Adipocyte (in vitro differentiated cells): Measurements from ENCODE around the gene OPCML.

Source experiments
- DNase-seq: peaks from one replicate; pipeline ENCODE4 v3.0.0-alpha.2; 2015; ENCODE audit warnings: low read depth
- H3K27me3 ChIP-seq: replicated peaks from 2 replicates; pipeline ENCODE4 v1.7.0; 2013; ENCODE audit warnings: mild to moderate bottlenecking, low read length, moderate library complexity; ENCODE audit not compliant: control insufficient read depth, insufficient read depth
- H3K36me3 ChIP-seq: 2 replicates; pipeline ENCODE4 v1.7.0; 2013; ENCODE audit warnings: low read length, mild to moderate bottlenecking, moderate library complexity; ENCODE audit not compliant: control insufficient read depth, insufficient read depth, severe bottlenecking
- H3K4me1 ChIP-seq: 2 replicates; pipeline ENCODE4 v1.7.0; 2013; ENCODE audit warnings: mild to moderate bottlenecking, low read length, moderate library complexity; ENCODE audit not compliant: control insufficient read depth, insufficient read depth
- H3K4me3 ChIP-seq: 2 replicates; pipeline ENCODE4 v1.7.0; 2013; ENCODE audit warnings: mild to moderate bottlenecking, low read length, moderate library complexity
- H3K9ac ChIP-seq: 2 replicates; pipeline ENCODE4 v1.7.0; 2013; ENCODE audit warnings: mild to moderate bottlenecking, low read length, moderate library complexity
- H3K9me3 ChIP-seq: 2 replicates; pipeline ENCODE4 v1.7.0; 2013; ENCODE audit warnings: mild to moderate bottlenecking, low read length, moderate library complexity; ENCODE audit not compliant: control insufficient read depth

The OPCML gene

DNA sequence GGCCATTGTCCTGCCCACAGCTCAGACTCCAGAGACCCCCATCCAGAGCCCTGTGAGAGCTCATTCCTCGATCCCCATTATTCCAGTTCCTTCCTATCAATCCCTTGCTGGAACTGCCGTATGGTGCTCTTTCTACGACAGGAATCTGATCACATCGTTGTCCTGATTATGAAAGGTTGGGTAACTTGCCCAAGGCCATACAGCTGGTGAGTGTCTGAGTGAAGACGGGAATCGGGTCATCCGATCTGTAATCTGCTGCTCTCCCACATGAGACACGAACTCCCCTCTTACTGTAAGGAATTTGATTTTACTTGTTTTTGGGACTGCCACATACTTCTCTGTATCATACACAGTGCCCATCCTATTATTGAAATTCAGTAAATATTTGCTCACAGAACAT, 149.1 kb downstream of the OPCML start:
- no peak for DNase-seq
- Histone ChIP-seq H3K9ac (no peak overlapping the region), H3K27me3 (no peaks in the 10 kb centered on the region), H3K36me3 (no peaks in the 10 kb centered on the region), H3K4me1 (no peaks in the 10 kb centered on the region), H3K4me3 (no peak overlapping the region), H3K9me3 (no peaks in the 10 kb centered on the region)

- H3K4me1 ChIP-seq = no peaks in the 10 kb centered on the region
- H3K36me3 ChIP-seq = no peaks in the 10 kb centered on the region
- no peak overlapping the region for H3K4me3 ChIP-seq
- H3K9me3 ChIP-seq = no peaks in the 10 kb centered on the region
- DNase-seq = no peak
- H3K9ac ChIP-seq = no peak overlapping the region
- no peaks in the 10 kb centered on the region for H3K27me3 ChIP-seq
These were observed 150.0 kb downstream of the OPCML start for GRCh38 chr11:133382131-133382812.

- Histone ChIP-seq H3K9ac (no peak overlapping the region), H3K27me3 (no peaks in the 10 kb centered on the region), H3K4me1 (no peaks in the 10 kb centered on the region), H3K36me3 (no peaks in the 10 kb centered on the region), H3K9me3 (no peaks in the 10 kb centered on the region), H3K4me3 (no peak overlapping the region)
- no peak for DNase-seq
These were observed 150.6 kb downstream of the OPCML start for GRCh38 chr11:133381761-133382130.

DNA sequence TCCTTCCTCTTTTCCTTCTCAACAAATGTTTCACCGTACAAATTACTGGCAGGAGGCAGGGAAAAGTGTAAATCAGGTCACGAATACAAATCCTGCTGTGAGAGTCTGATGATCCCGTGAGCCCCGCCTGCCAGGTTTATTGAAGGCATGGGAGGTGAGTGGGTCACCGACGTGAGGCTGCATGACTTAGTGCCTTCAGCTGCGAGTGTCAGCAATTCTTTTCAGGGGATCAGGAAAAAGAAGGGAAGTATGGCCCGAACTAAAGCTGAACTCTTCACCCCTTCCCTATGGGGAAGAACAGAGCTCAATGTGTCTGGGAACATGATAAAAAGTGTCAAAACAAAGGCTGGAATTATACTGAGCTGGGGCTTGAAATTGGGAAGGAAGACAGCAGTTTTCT, 166.2 kb downstream of the OPCML start:
- Histone ChIP-seq H3K27me3 (no peaks in the 10 kb centered on the region), H3K36me3 (no peaks in the 10 kb centered on the region), H3K4me1 (no peaks in the 10 kb centered on the region), H3K9me3 (no peaks in the 10 kb centered on the region), H3K9ac (no peak overlapping the region), H3K4me3 (no peak overlapping the region)
- DNase-seq = no peak

DNA sequence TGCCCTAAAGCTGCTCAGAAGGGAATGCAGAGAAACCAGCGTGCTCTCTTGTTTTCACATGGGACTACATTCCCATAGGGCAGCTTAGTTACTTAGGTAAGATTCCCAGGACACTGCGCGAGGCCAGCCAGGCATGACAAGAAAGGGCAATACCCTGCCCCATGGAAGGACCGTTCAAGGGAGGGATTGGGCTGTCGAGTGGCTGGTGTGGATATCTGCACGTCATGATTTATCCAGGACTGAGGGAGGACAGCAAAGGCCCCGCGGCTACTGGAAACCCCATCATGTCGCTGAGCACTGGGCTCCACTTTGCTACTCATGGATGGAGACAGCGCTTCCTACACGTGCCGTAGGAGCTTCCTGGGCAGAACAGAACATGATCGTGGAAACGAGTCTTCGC, 169.4 kb downstream of the OPCML start:
- no peak for DNase-seq
- H3K4me3 ChIP-seq = no peak overlapping the region
- H3K4me1 ChIP-seq = no peaks in the 10 kb centered on the region
- no peaks in the 10 kb centered on the region for H3K36me3 ChIP-seq
- no peaks in the 10 kb centered on the region for H3K27me3 ChIP-seq
- no peak overlapping the region for H3K9ac ChIP-seq
- no peaks in the 10 kb centered on the region for H3K9me3 ChIP-seq

- Histone ChIP-seq H3K4me1 (no peaks in the 10 kb centered on the region), H3K9ac (no peak overlapping the region), H3K36me3 (no peaks in the 10 kb centered on the region), H3K27me3 (no peaks in the 10 kb centered on the region), H3K9me3 (no peaks in the 10 kb centered on the region), H3K4me3 (no peak overlapping the region)
- DNase-seq = no peak
These were observed 170.1 kb downstream of the OPCML start for GRCh38 chr11:133362156-133362555.

GRCh38 chr11:133361689-133361994, 170.7 kb downstream of the OPCML start:
- Histone ChIP-seq H3K27me3 (no peaks in the 10 kb centered on the region), H3K36me3 (no peaks in the 10 kb centered on the region), H3K9ac (no peak overlapping the region), H3K9me3 (no peaks in the 10 kb centered on the region), H3K4me3 (no peak overlapping the region), H3K4me1 (no peaks in the 10 kb centered on the region)
- DNase-seq = no peak

DNA sequence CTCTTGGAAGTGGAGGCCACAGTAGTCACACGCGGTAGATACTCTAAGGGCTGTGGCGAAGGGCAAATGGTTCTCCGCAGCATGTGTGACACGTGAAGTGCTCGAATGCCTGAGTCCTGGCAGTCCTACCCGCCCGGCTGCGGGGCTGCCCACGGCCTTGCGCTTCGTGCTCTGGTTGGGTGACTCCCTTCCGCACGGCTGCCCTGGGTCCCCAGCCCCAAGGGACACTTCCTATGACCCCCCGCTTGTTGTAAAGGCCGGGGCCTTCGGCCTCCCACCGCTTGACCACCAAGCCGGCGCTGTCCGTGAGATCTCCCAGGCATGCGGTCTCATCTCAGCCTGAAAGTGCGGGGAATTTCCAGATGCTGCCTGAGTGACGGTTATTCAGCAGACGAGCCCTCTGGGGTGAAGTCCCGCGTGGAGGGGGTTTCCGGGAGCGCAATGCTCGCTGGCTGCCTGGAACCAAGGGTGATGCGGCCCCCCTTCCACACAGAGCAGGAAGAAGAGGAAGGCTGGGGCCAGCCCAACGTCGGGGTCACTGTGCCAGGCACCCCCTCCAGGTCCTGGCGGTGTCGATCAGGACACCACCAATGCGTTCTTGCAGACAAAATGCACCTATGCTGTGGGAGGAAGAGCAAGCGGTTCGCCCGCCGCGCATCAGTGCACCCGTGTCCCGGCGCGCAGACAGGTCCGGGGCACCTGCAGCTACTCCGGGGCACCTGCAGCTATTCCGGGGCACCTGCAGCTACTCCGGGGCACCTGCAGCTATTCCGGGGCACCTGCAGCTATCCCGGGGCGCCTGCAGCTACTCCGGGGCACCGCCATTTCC, 171.2 kb downstream of the OPCML start:
- no peaks in the 10 kb centered on the region for H3K9me3 ChIP-seq
- no peaks in the 10 kb centered on the region for H3K27me3 ChIP-seq
- no peaks in the 10 kb centered on the region for H3K4me1 ChIP-seq
- no peak for DNase-seq
- no peak overlapping the region for H3K4me3 ChIP-seq
- no peaks in the 10 kb centered on the region for H3K36me3 ChIP-seq
- H3K9ac ChIP-seq = no peak overlapping the region

DNA sequence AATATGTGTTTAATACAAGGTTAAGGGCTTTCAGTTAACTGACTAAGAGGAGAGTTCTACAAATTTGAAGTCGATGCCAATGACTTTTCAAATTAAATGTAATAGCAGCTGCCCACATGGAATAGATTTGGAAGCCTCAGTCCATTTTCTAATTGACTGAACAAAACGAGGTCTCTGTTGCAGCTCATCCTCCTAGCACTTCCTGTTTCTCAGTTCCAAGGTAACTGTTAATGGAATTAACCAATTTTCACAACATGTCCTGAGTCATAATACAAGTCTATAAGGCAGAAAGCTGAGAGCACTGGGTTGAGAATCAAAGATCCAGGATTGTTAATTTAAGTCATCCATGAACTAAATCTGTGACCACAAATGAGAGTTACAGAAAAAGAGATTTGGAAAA, 177.2 kb downstream of the OPCML start:
- Histone ChIP-seq H3K36me3 (no peaks in the 10 kb centered on the region), H3K27me3 (no peaks in the 10 kb centered on the region), H3K9ac (no peak overlapping the region), H3K4me3 (no peak overlapping the region), H3K4me1 (no peaks in the 10 kb centered on the region), H3K9me3 (no peaks in the 10 kb centered on the region)
- DNase-seq = no peak

- Histone ChIP-seq H3K9ac (no peak overlapping the region), H3K36me3 (no peaks in the 10 kb centered on the region), H3K4me3 (no peak overlapping the region), H3K4me1 (no peaks in the 10 kb centered on the region), H3K27me3 (no peaks in the 10 kb centered on the region), H3K9me3 (no peaks in the 10 kb centered on the region)
- no peak for DNase-seq
These were observed 178.2 kb downstream of the OPCML start for GRCh38 chr11:133354069-133354468.

- Histone ChIP-seq H3K9me3 (no peaks in the 10 kb centered on the region), H3K4me1 (no peaks in the 10 kb centered on the region), H3K36me3 (no peaks in the 10 kb centered on the region), H3K27me3 (no peaks in the 10 kb centered on the region), H3K4me3 (no peak overlapping the region), H3K9ac (no peak overlapping the region)
- DNase-seq = no peak
These were observed 182.3 kb downstream of the OPCML start for GRCh38 chr11:133350045-133350444.

GRCh38 chr11:133347988-133348387, 184.3 kb downstream of the OPCML start:
- Histone ChIP-seq H3K27me3 (no peaks in the 10 kb centered on the region), H3K9me3 (no peaks in the 10 kb centered on the region), H3K4me3 (no peak overlapping the region), H3K9ac (no peak overlapping the region), H3K4me1 (no peaks in the 10 kb centered on the region), H3K36me3 (no peaks in the 10 kb centered on the region)
- DNase-seq = no peak
